HCT116 (cell line): ENCODE measurements around the gene RABL6. TPM values are rescaled to one million over a fixed set of nuclear protein-coding genes. Genes with fewer than 3 reads are reported as not detected.

Experiments
- ATAC-seq: fragments of 200-7000 bp; cut with Tn5 transposase; 2 replicates; pipeline ENCODE4 v1.9.1; 2020; ENCODE audit warnings: mild to moderate bottlenecking, moderate library complexity
- BruUV-seq: library from RNA; stranded (reverse); fragments of 400-500 nt; replicated peaks from 2 replicates; lab custom pipeline; 2021; lab: Mats Ljungman, UMichigan
- CTCF ChIA-PET: fragments of 300-600 bp; sonication (Branson Sonifier 250); formaldehyde crosslinking; loops from one replicate; lab custom pipeline; 2021; ENCODE audit warnings: antibody characterized with exemption; lab: Charles Lee
- POLR2A ChIA-PET: fragments of 300-600, 350-600 bp; sonication (Branson Sonifier 250); formaldehyde crosslinking; loops from one replicate; lab custom pipeline; 2021; ENCODE audit warnings: antibody characterized with exemption; lab: Charles Lee
- RAD21 ChIA-PET, 2 experiments: fragments of 300-600 bp; sonication (Branson Sonifier 250); formaldehyde crosslinking; loops; one replicate each; lab custom pipeline; 2023; ENCODE audit warnings: low total read pairs in 2 of 2; ENCODE audit not compliant: uncharacterized antibody in 2 of 2, unreplicated experiment in 2 of 2, low non-redundant PET in 1 of 2; lab: Charles Lee
- DNase-seq: peaks from one replicate; pipeline ENCODE4 v3.0.0-alpha.2; 2010; ENCODE audit warnings: low read depth, low spot score
- H2AFZ ChIP-seq: fragments of 200-600 bp; shearing (Covaris generic), sonication (generic); 2 replicates; pipeline ENCODE4 v1.6.1; 2017; ENCODE audit warnings: low read depth, mixed run types, mixed read lengths, antibody characterized with exemption, low read length; ENCODE audit not compliant: poor library complexity, severe bottlenecking
- H3K27ac ChIP-seq: 2 replicates; pipeline ENCODE4 v1.5.1; 2012; ENCODE audit warnings: low read depth, low read length
- H3K27me3 ChIP-seq: fragments of 200-600 bp; sonication (generic); 2 replicates; pipeline ENCODE4 v1.6.1; 2016; ENCODE audit warnings: mixed run types, low read length, mixed read lengths; ENCODE audit not compliant: insufficient read depth
- H3K36me3 ChIP-seq, 2 experiments: fragments of 200-500 bp in 1 of 2; fragments of 200-600 bp in 1 of 2; sonication (Bioruptor generic) in 1 of 2; sonication (generic) in 1 of 2; 2 replicates each; pipeline versions ENCODE4 v1.5.1 to v1.6.1; 2014 to 2016; ENCODE audit warnings: low read length in 2 of 2, inconsistent platforms in 1 of 2, mixed read lengths in 1 of 2, mixed run types in 1 of 2; ENCODE audit not compliant: insufficient read depth in 2 of 2, control insufficient read depth in 1 of 2
- H3K4me1 ChIP-seq, 2 experiments: fragments of 200-600 bp in 1 of 2; sonication (generic) in 1 of 2; 2 replicates each; pipeline versions ENCODE4 v1.5.1 to v1.6.1; 2012 to 2017; ENCODE audit warnings: low read length in 2 of 2, inconsistent platforms in 1 of 2, mild to moderate bottlenecking in 1 of 2, mixed read lengths in 1 of 2, mixed run types in 1 of 2, moderate library complexity in 1 of 2; ENCODE audit not compliant: insufficient read depth in 2 of 2, control insufficient read depth in 1 of 2
- H3K4me2 ChIP-seq: fragments of 200-600 bp; sonication (generic); 2 replicates; pipeline ENCODE4 v1.6.1; 2017; ENCODE audit warnings: mixed run types, low read length, mixed read lengths
- H3K4me3 ChIP-seq, 2 experiments: fragments of 200-600 bp in 1 of 2; sonication (generic) in 1 of 2; replicated peaks in 1 of 2; 2 replicates each; pipeline ENCODE4 v1.5.1; 2011 to 2016; ENCODE audit warnings: low read length in 2 of 2, control low read depth in 1 of 2, low read depth in 1 of 2, mild to moderate bottlenecking in 1 of 2, mixed read lengths in 1 of 2, mixed run types in 1 of 2
- H3K79me2 ChIP-seq: fragments of 200-600 bp; sonication (generic); 2 replicates; pipeline ENCODE4 v1.6.1; 2017; ENCODE audit warnings: mild to moderate bottlenecking, mixed run types, low read length, moderate library complexity, mixed read lengths; ENCODE audit not compliant: insufficient read depth
- H3K9ac ChIP-seq: fragments of 200-600 bp; sonication (generic); 2 replicates; pipeline ENCODE4 v1.6.1; 2016; ENCODE audit warnings: low read length, mixed read lengths
- H3K9me2 ChIP-seq: fragments of 200-600 bp; sonication (generic), shearing (Covaris generic); 2 replicates; pipeline ENCODE4 v1.6.1; 2017; ENCODE audit warnings: mixed run types, mild to moderate bottlenecking, moderate library complexity; ENCODE audit not compliant: insufficient read depth
- H3K9me3 ChIP-seq, 2 experiments: fragments of 200-500 bp in 1 of 2; fragments of 200-600 bp in 1 of 2; sonication (Bioruptor generic) in 1 of 2; sonication (generic) in 1 of 2; 2 replicates each; pipeline ENCODE4 v1.6.1; 2014 to 2017; ENCODE audit warnings: low read length in 2 of 2, mixed read lengths in 2 of 2, inconsistent platforms in 1 of 2, low read depth in 1 of 2, mild to moderate bottlenecking in 1 of 2, mixed run types in 1 of 2, moderate library complexity in 1 of 2; ENCODE audit not compliant: control insufficient read depth in 1 of 2, insufficient read depth in 1 of 2
- H4K20me1 ChIP-seq: fragments of 200-600 bp; sonication (generic), shearing (Covaris generic); 2 replicates; pipeline ENCODE4 v1.6.1; 2017; ENCODE audit warnings: mixed run types, mild to moderate bottlenecking, moderate library complexity; ENCODE audit not compliant: insufficient read depth
- ATF3 ChIP-seq: IDR thresholded peaks from 2 replicates; pipeline ENCODE4 v1.6.1; 2012
- CBX3 ChIP-seq: IDR thresholded peaks from 2 replicates; pipeline ENCODE4 v1.6.1; 2012; ENCODE audit warnings: low read depth
- CEBPB ChIP-seq: IDR thresholded peaks from 2 replicates; pipeline ENCODE4 v1.6.1; 2012; ENCODE audit warnings: low read depth
- CTCF ChIP-seq, 3 experiments: fragments of 200-600 bp in 1 of 3; sonication (generic) in 1 of 3; IDR thresholded peaks in 2 of 3; conservative IDR thresholded peaks in 1 of 3; 2 replicates each; pipeline ENCODE4 v1.5.1; 2012 to 2017; ENCODE audit warnings: low read depth in 2 of 3, low read length in 2 of 3, antibody characterized with exemption in 1 of 3, borderline replicate concordance in 1 of 3, control low read depth in 1 of 3, mild to moderate bottlenecking in 1 of 3, mixed read lengths in 1 of 3, mixed run types in 1 of 3, moderate library complexity in 1 of 3; ENCODE audit not compliant: insufficient read depth in 1 of 3
- ELF1 ChIP-seq: IDR thresholded peaks from 2 replicates; pipeline ENCODE4 v1.6.1; 2012; ENCODE audit warnings: low read depth, borderline replicate concordance
- EZH2 ChIP-seq: fragments of 200-600 bp; sonication (generic); IDR thresholded peaks from 2 replicates; pipeline ENCODE4 v1.6.1; 2017; ENCODE audit warnings: antibody characterized with exemption, mixed run types
- FOSL1 ChIP-seq: IDR thresholded peaks from 2 replicates; pipeline ENCODE4 v1.6.1; 2012; ENCODE audit warnings: low read depth
- JUND ChIP-seq: IDR thresholded peaks from 2 replicates; pipeline ENCODE4 v1.6.1; 2012
- POLR2A ChIP-seq: IDR thresholded peaks from 2 replicates; pipeline ENCODE4 v1.7.0; 2011; ENCODE audit warnings: borderline replicate concordance; ENCODE audit not compliant: insufficient read depth, insufficient read length; ENCODE audit errors: extremely low read depth
- POLR2AphosphoS5 ChIP-seq: IDR thresholded peaks from 2 replicates; pipeline ENCODE4 v1.6.1; 2011; ENCODE audit warnings: mild to moderate bottlenecking, low read depth, low read length, moderate library complexity
- SIN3A ChIP-seq: IDR thresholded peaks from 2 replicates; pipeline ENCODE4 v1.6.1; 2012; ENCODE audit warnings: low read depth
- SP1 ChIP-seq: IDR thresholded peaks from 2 replicates; pipeline ENCODE4 v1.6.1; 2012; ENCODE audit warnings: low read depth
- SRF ChIP-seq: IDR thresholded peaks from 2 replicates; pipeline ENCODE4 v1.6.1; 2012; ENCODE audit warnings: low read depth
- TCF7L2 ChIP-seq: IDR thresholded peaks from 2 replicates; pipeline ENCODE4 v1.7.0; 2011; ENCODE audit warnings: borderline replicate concordance, inconsistent platforms; ENCODE audit not compliant: insufficient read depth, insufficient read length; ENCODE audit errors: extremely low read depth
- ZFX ChIP-seq: fragments of 450-650 bp; IDR thresholded peaks from 2 replicates; pipeline ENCODE4 v1.6.1; 2017
- ZNF274 ChIP-seq: fragments of 200-500 bp; sonication (Bioruptor generic); IDR thresholded peaks from 2 replicates; pipeline ENCODE4 v1.6.1; 2014; ENCODE audit warnings: mild to moderate bottlenecking, low read depth, low read length, inconsistent platforms
- intact Hi-C: fragments of 100-400 bp; cut with micrococcal nuclease; formaldehyde crosslinking; loops from 2 replicates; pipeline ENCODE4 v1.10.0; 2022
- total RNA-seq: library from RNA; stranded (reverse); gene quantifications from one replicate; pipeline ENCODE4 v1.2.1, GENCODE V29; 2021; ENCODE audit not compliant: unreplicated experiment
- TF ChIP-seq, protein P1 (sequence below): IDR thresholded peaks from 2 replicates; pipeline ENCODE4 v1.6.1; 2011; ENCODE audit warnings: mild to moderate bottlenecking, low read length, moderate library complexity; ENCODE audit not compliant: insufficient replicate concordance; ENCODE audit errors: extremely low read depth

RABL6 gene
- total RNA-seq, 1 experiment from 2014 or later = 98.6 TPM

DNA sequence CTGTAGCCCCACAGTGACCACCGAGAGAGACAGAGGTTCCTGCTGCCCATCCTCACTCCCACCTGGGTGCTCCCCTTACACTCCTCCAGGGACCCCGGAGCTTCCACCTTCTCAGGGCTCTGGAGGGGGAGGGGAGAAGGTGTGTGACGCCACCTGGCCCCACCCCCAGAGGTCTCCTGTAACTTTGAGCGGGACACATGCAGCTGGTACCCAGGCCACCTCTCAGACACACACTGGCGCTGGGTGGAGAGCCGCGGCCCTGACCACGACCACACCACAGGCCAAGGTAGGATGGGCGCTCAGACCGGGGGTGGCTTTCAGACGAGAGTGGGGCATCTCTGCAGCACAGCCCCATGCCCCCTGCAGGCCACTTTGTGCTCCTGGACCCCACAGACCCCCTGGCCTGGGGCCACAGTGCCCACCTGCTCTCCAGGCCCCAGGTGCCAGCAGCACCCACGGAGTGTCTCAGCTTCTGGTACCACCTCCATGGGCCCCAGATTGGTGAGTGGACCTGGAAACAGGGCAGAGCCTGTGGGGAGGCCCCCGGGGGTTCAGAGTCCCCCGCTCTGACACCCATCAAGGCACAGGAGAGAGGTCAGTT lies 48.9 kb downstream of the RABL6 start (continued):
- TF ChIP-seq CTCF (IDR thresholded peaks at IDR 0.05 in 2 of 3, conservative IDR thresholded peaks at IDR 0.05 in 1 of 3; ENCODE audit: borderline replicate concordance in 1 of 3, insufficient read depth in 1 of 3, low read depth in 2 of 3, low read length in 2 of 3) (no peak), CEBPB (no peak), EZH2 (no peak), ATF3 (no peak), JUND (no peak)

GRCh38 chr9:136857166-136857565 lies 49.4 kb downstream of the RABL6 start:
- H4K20me1 ChIP-seq = no peaks in the 10 kb centered on the region
- H3K9ac ChIP-seq = no peak overlapping the region
- H3K27me3 ChIP-seq = no peaks in the 10 kb centered on the region
- no TSS peak for BruUV-seq
- no peak overlapping the region for H2AFZ ChIP-seq
- CTCF ChIA-PET = no interaction called here
- H3K27ac ChIP-seq = no peak overlapping the region; the same call in 1 of the 2 replicates
- no peaks in the 10 kb centered on the region for H3K9me2 ChIP-seq
- POLR2A ChIA-PET = no interaction called here
- H3K9me3 ChIP-seq = no peaks in the 10 kb centered on the region
- DNase-seq (no peak), ATAC-seq (no peak)
- no peak overlapping the region for H3K4me3 ChIP-seq
- RAD21 ChIA-PET = no interaction called here
- H3K4me1 ChIP-seq = peaks cover 2 to 12% of the 10 kb centered on the region in 2 experiments; a peak in 2 of 4 replicates
- H3K79me2 ChIP-seq = no peaks in the 10 kb centered on the region; the same call in 1 of the 2 replicates
- TF ChIP-seq ATF3 = no peak
- no peak for TF ChIP-seq FOSL1
- no peak for TF ChIP-seq TCF7L2
- TF ChIP-seq EZH2 = no peak
- TF ChIP-seq ZNF274 = no peak
- no peak for TF ChIP-seq SIN3A
- TF ChIP-seq ZFX = no peak
- TF ChIP-seq ELF1 = no peak
- TF ChIP-seq, protein P1, sequence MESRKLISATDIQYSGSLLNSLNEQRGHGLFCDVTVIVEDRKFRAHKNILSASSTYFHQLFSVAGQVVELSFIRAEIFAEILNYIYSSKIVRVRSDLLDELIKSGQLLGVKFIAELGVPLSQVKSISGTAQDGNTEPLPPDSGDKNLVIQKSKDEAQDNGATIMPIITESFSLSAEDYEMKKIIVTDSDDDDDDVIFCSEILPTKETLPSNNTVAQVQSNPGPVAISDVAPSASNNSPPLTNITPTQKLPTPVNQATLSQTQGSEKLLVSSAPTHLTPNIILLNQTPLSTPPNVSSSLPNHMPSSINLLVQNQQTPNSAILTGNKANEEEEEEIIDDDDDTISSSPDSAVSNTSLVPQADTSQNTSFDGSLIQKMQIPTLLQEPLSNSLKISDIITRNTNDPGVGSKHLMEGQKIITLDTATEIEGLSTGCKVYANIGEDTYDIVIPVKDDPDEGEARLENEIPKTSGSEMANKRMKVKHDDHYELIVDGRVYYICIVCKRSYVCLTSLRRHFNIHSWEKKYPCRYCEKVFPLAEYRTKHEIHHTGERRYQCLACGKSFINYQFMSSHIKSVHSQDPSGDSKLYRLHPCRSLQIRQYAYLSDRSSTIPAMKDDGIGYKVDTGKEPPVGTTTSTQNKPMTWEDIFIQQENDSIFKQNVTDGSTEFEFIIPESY = no peak
- TF ChIP-seq JUND = no peak
- no peak for TF ChIP-seq SRF
- TF ChIP-seq CBX3 = no peak
- no peak for TF ChIP-seq CEBPB
- no peak for TF ChIP-seq POLR2AphosphoS5
- TF ChIP-seq POLR2A = no peak
- TF ChIP-seq SP1 = no peak
- H3K36me3 ChIP-seq = peaks cover 3 to 6% of the 10 kb centered on the region in 2 experiments; a peak in 3 of 4 replicates
- intact Hi-C loops = no loop called here
- no peak overlapping the region for H3K4me2 ChIP-seq
